Activated T-helper 1 cell treated with Interleukin-2 at 50 U/mL for 16 hours (primary cell): ENCODE measurements around the gene HSPB7.
"Not testable (repeated sequence)": the region's sequence is repeated elsewhere in the genome, so short reads cannot be mapped to it uniquely, and the experiment has no call there.

Experiments
- DNase-seq: peaks from one replicate; pipeline ENCODE4 v3.0.0-alpha.2; 2020; ENCODE audit warnings: low read depth

HSPB7 gene

GRCh38 chr1:16021681-16022080 is 3.8 kb upstream of the HSPB7 start, which contains the start of gene CLCNKA:
TSS of gene CLCNKA (plus strand) at chr1:16022036. CDS start at chr1:16022620, 584 bp downstream.
- DNase-seq, result no peak

DNA sequence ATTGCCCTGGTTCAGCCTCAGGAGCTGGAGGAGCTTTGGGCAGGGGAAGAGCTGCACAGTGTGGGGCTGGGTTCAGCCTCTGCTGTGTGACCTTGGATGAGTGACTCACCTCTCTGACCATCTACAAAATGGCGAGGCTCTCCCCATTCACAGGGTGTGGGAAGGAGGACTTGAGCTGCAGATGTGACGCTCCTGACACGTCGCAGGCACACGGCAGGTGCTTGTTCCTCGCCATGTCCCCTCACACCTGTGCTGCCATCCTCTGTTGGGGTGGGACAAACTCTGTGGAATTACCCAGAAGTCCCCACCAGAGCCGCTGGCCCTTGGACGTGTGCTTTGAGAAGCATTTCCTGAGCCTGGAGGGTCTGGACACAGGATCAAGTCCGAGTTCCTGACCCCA is 3.0 kb upstream of the HSPB7 start:
- not testable (repeated sequence) for DNase-seq

DNA sequence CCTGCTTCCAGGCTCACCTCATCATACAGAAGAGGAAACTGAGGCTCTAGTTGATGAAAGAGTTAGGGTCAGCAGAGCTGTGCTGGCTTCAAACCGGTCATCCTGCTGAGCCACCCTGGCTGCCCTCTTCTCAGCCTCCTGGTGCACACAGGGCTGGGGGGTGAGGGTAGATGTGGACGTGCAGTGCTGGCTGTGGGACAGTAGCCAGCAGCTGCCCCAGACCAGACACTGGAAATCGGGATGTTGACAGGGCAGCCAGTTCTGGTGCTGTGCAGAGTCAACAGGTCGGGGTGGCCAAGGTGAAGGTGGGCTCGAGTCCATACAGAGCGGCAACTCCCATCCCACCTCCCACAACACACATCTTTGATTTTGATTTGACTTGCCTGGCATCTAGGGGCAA is 2.5 kb upstream of the HSPB7 start:
- no peak for DNase-seq

DNA sequence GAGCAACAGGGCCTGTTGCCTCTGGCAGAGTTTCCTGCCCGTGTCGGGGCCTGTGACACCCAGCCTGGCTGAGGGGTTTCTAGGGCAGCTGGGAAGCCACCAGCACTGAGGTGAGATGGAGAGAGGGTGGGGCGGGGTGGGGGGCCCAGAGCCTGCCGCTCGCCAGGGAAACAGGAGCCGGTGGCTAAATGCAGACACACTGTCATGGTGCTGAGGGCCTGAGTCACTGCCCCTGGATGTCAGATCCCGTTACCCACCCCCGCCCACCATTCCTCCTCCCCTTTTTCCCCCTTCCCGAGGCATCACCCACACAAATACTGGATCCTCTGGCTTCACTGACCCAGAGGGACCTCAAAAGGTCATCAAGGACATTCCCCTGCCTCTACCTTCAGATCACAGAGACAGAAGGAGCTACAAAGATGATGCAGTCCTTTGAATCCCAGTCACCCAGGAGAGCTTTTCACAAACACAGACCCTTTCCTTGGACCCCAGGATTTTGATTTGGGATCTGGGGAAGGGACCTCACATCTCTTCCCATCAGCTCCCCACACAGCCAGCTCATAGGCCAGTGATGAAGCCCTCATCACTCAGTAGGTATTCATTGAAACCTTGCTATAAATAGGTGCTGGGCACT is 1.9 kb upstream of the HSPB7 start:
- no peak for DNase-seq

DNA sequence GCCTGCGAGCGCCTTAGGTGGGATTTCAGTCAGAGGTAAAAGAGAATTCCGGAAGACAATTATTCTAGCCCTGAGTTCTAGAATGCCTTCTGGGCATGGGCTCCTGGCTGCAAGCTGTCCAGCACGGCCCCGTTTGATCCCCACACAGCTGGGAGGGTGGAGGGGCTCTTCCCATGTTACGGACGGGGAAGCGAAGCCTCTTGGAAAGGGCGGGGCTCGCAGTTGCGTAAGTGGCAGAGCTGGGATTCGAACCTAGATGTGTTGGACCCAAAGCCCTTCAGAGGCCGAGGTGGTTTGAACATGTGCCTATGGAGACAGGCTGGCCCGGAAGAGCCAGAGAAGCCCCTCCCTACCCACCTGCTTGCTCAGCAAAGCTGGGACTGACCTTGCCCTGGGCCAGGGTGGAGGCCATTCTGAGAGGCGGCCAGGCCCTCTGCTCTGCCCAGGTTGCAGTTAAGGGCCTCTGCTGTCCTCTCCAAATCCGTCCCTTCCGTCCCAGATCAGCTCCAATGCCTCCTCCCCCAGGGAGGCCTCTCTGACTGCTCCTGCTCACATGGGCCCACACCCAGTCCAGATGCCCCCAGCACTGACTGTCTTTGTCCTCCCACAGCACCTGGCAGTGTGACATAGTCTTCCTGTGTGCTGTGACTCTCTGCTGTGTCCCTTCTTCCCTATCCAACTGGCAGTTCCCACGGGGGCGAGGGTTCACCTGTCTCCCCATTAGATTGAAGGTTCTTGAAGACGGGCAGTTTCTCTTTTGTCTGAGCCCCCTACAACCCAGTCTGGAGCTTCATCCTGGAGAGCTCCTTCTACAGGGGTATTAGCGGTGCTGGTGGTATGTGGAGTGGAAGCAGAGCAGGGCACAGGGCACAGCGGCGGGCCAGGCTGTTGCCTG is 1.2 kb upstream of the HSPB7 start:
- DNase-seq, result no peak

- DNase-seq, result no peak
Observed at GRCh38 chr1:16018308-16018707, 465 bp upstream of the HSPB7 start.

GRCh38 chr1:16017076-16017460 is 775 bp downstream of the HSPB7 start:
- no peak for DNase-seq

- DNase-seq, result no peak
Observed at GRCh38 chr1:16015960-16016901, 1.6 kb downstream of the HSPB7 start.

DNA sequence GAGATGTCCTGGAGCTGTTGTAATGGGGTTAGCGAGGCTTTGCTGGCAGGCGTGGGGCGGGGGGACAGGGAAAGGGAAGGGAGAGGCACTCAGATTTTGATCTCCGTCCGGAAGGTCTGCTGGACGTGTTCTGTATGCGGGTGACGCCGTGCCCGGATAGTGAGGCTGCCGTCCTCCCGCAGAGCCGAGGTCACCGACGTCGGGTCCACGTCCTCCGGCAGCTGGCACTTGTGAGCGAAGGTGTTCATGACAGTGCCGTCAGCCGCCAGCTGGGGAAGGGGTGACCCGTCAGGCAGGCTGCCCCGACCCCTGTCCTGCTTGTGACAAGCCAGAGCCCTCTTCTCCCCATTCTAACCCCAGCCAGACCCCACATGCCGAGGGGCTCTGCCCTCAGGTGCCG is 2.4 kb downstream of the HSPB7 start:
- DNase-seq, result no peak

DNA sequence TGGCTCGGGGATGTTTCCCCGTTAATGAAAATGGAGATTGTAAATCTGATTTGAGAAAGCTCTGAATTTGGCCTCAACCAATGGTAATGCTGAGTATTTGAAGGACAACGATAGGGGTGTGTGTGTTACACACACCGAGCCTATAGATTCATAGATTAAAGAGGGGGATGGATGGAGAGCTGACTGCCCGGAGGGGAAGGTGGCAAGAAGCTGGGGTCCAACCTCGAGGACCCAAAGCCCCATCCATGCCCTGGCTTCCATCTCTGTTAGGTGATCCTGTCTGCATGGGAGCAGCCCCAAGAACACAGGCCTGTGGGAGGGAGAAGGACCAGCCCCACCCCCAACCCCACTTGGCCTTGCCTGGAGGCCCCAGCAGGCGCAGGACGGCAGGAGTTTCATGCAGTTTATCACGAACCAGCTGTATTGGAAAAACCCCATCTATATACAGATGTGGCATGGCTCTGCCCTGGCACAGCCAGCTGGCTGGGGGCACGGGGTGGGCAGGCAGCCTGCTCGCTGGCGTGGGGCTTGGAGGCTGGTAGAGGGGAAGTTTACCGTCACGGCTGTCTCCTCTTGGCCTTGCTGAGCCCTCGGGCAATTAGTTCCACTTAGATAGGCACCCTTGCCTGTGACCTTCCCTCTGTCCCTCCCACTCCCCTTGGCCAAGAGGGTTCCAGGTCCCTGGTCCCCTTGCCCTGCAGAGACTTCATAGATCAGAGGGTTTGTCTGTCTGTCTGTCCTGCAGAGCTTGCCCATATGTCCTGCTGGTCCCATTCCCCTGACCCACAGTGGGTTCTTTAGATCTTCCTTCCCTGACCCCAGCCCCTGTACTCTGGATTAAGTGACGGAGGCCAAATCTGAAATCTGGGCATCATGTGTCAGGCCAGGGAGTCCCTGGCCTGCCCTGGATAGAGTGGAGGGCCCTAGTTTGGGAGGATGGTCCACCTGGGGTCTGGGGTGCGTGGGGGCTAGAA is 3.0 kb downstream of the HSPB7 start:
- DNase-seq, result no peak

GRCh38 chr1:16013908-16014258 is 4.0 kb downstream of the HSPB7 start:
- DNase-seq, result no peak

DNA sequence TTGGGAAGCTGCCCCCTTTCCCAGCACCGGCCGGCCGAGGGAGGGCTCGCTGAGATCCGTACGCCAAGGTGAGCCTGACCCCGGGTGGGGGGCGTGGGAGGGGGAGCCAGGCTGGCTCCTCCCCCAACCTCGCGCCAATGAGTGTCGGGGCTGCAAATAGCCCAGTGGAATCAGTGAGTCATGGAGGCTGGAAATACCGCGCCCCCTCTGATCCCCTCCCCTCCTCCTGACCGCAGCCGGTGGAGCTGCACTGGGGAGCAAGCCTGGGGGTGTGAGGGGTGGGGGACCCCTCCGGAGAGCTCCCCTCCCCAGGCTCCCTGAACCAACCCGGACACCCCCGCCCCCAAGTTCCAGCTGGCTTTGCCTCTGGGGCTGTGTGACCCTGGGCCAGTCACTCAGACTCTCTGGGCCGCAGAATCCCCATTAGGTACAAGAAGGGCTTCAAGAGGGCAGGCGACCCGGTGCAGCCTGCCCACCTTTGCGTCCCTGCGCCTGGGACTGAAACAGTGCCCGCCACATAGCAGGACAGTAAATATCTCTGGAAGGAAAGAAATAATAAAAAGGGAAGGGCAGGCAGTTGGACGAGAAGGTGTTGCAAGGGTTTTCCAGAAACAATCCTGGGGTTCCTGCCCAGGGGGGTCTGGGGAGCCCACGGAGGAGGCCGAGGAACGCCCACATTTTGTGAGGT is 4.5 kb downstream of the HSPB7 start:
- DNase-seq, result no peak

GRCh38 chr1:16012590-16013219 is 5.1 kb downstream of the HSPB7 start:
- no peak for DNase-seq

DNA sequence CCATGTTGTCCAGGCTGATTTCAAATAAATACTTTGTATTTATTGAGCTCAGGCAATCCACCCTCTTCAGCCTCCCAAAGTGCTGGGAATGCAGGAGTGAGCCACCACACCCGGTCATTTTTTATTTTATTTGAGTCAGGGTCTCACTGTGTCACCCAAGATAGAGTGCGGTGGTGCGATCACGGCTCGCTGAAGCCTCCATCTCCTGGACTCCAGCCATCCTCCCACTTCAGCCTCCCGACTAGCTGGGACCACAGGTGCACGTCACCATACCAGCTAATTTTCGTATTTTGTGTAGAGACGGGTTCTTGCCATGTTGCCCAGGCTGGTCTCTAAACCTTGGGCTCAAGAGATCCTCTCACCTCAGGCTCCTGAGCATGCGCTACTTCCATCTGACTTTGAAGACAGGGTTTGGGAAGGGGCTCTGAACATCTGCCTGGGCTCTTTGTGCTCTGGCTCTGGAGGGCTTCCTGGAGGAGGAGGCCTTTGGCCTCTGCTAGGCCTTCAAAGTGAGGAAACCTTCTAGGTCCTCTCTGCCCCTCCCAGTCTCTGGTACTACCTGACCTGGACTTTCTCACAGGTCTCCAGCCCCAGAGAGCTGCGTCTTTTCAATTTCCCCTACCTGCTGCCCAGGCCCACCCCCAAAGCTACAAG is 5.8 kb downstream of the HSPB7 start:
- DNase-seq, result no peak

DNA sequence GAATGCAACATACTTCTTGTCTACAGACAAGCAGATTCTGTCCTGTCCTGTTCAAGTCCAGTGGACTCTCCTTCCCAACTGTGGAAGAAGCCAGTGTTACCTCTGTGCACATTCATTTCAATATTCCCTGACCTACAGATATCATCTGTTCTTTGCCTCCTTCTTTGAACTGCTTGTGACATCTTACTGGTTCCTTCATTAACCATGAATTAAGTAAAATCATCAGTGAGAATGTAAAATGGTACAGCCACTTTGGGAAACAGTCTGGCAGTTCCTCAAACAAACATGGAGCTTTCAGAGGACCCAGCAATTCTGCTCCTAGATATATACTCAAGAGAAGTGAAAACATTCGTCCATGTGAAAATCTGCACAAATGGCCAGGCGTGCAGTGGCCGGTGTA is 7.0 kb downstream of the HSPB7 start:
- no peak for DNase-seq

DNA sequence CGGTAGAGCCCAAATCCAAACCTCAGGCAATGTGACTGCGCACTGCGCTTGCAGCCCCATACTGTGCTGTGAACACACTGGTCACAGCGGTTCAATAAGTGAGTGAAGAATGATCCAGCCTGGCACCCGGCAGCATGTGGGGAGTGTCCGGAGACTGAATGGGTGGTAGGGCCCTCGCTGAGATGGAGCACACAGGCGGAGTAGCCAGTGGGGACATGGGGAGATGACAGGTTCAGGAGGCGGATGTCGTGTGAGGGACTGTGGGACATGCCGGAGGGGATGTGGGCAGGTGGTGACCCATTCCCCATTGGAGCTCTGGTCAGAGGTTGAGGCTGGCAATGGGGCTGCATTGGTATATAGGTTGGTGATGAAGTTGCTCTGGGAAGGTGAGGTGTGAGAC is 8.2 kb downstream of the HSPB7 start:
- no peak for DNase-seq

DNA sequence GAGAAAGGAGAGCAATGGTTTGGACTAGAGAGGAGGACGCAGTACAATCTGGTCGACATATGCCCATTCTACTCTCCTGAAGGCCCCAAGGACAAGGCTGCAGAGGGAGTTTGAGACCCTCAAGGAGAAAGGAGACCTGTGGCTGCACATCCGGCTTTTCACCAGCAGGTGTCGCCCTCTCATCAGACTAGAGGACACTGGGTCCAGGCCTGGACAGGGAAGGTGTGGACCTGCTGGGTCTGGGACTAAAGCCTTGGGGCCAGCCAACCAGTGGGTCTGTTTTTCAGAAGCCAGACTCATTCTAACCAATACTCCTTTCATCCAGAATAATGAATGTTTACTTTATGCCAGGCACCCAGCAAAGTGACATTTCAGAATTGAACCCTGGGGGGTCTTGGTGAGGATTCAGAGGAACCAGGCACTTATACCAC is 8.8 kb downstream of the HSPB7 start:
- peak; percentile 49 for DNase-seq

DNA sequence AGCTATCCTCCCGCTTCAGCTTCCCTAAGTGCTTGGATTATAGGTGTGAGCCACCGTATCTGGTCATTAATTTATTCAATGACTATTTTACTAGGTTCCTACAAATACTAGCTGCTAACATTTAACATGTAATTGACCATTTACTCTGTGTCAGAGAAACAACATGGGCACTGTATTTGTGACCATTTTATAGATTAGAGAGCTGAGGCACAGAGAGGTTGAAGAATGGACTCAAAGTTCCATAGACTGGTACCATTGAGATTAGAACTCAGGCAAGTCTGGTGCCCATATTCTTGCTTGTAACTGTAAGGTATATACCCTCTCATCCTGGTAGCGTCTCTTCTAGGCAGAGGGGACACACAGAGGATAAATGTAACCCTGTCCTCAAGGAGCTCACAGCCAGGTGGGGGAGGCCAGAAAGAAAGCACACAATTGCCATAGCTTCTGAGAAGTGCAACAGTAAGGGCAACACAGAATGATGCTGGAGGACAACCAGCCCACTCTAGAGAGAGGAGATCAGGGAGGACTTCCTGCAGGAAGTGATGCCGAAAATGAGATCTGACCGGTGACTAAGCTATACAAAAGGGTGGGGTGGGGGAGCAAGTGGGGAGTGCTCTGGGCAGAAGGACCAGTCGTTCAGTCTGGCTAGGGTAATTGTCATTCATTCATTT is 10.0 kb downstream of the HSPB7 start:
- no peak for DNase-seq
